HepG2 (cell line): ENCODE measurements around the gene CDC37L1. TPM values are rescaled to one million over a fixed set of nuclear protein-coding genes. Genes with fewer than 3 reads are reported as not detected.

Source experiments
- ESRRA ChIP-seq: sonication (generic); formaldehyde crosslinking; IDR thresholded peaks from 2 replicates; pipeline ENCODE4 v1.5.1; 2020; ENCODE audit warnings: mild to moderate bottlenecking, low read depth, missing genetic modification reagents
- FOSL2 ChIP-seq: sonication (generic); formaldehyde crosslinking; IDR thresholded peaks from 2 replicates; pipeline ENCODE4 v1.4.0; 2020; ENCODE audit warnings: missing genetic modification reagents
- FOXJ3 ChIP-seq: sonication (generic); formaldehyde crosslinking; IDR thresholded peaks from 2 replicates; pipeline ENCODE4 v1.4.0; 2020; ENCODE audit warnings: missing genetic modification reagents, mild to moderate bottlenecking, borderline replicate concordance
- HNF1A ChIP-seq, 2 experiments: sonication (generic) in 1 of 2; formaldehyde crosslinking in 1 of 2; IDR thresholded peaks; 2 replicates each; pipeline versions ENCODE4 v1.4.0 to v1.6.1; 2016 to 2020; ENCODE audit warnings: borderline replicate concordance in 1 of 2, low read depth in 1 of 2, mild to moderate bottlenecking in 1 of 2, missing genetic modification reagents in 1 of 2
- HOXA3 ChIP-seq: sonication (generic); formaldehyde crosslinking; IDR thresholded peaks from 2 replicates; pipeline ENCODE4 v1.5.0; 2020; ENCODE audit warnings: missing genetic modification reagents
- IRF2 ChIP-seq: IDR thresholded peaks from 2 replicates; pipeline ENCODE4 v1.6.1; 2018; ENCODE audit warnings: missing genetic modification reagents, missing compliant biosample characterization
- KMT2A ChIP-seq: sonication (generic); formaldehyde crosslinking; IDR thresholded peaks from 2 replicates; pipeline ENCODE4 v1.4.0; 2020; ENCODE audit warnings: missing genetic modification reagents
- MED1 ChIP-seq: sonication (generic); formaldehyde crosslinking; IDR thresholded peaks from 2 replicates; pipeline ENCODE4 v1.4.0; 2020; ENCODE audit warnings: missing genetic modification reagents
- SMC3 ChIP-seq: IDR thresholded peaks from 2 replicates; pipeline ENCODE4 v1.6.1; 2011; ENCODE audit warnings: low read length, improper control_type of control experiment
- SNAI1 ChIP-seq: sonication (generic); formaldehyde crosslinking; IDR thresholded peaks from 2 replicates; pipeline ENCODE4 v1.5.0; 2020; ENCODE audit warnings: mild to moderate bottlenecking, missing genetic modification reagents, borderline replicate concordance
- TBL1XR1 ChIP-seq: fragments of 150-350 bp; IDR thresholded peaks from 2 replicates; pipeline ENCODE4 v1.6.1; 2014; ENCODE audit warnings: borderline replicate concordance, low read length; ENCODE audit not compliant: partially characterized antibody
- YEATS4 ChIP-seq: sonication (generic); formaldehyde crosslinking; IDR thresholded peaks from 2 replicates; pipeline ENCODE4 v1.4.0; 2020; ENCODE audit warnings: missing genetic modification reagents, borderline replicate concordance
- ZFP1 ChIP-seq: IDR thresholded peaks from 2 replicates; pipeline ENCODE4 v1.6.1; 2016
- ZKSCAN8 ChIP-seq: IDR thresholded peaks from 2 replicates; pipeline ENCODE4 v1.6.1; 2016; ENCODE audit warnings: borderline replicate concordance, missing genetic modification reagents, missing compliant biosample characterization
- ZNF180 ChIP-seq: sonication (generic); formaldehyde crosslinking; IDR thresholded peaks from 2 replicates; pipeline ENCODE4 v1.4.0; 2020; ENCODE audit warnings: low read depth, missing genetic modification reagents, borderline replicate concordance
- ZNF280B ChIP-seq: sonication (generic); formaldehyde crosslinking; IDR thresholded peaks from 2 replicates; pipeline ENCODE4 v1.5.0; 2020; ENCODE audit warnings: missing genetic modification reagents, mild to moderate bottlenecking, borderline replicate concordance
- ZNF331 ChIP-seq: sonication (generic); formaldehyde crosslinking; IDR thresholded peaks from 2 replicates; pipeline ENCODE4 v1.4.0; 2020; ENCODE audit warnings: missing genetic modification reagents
- ZNF367 ChIP-seq: sonication (generic); formaldehyde crosslinking; IDR thresholded peaks from 2 replicates; pipeline ENCODE4 v1.4.0; 2020; ENCODE audit warnings: missing genetic modification reagents, borderline replicate concordance
- ZNF510 ChIP-seq: sonication (generic); formaldehyde crosslinking; IDR thresholded peaks from 2 replicates; pipeline ENCODE4 v1.4.0; 2020; ENCODE audit warnings: low read depth, mild to moderate bottlenecking, missing genetic modification reagents
- ZNF672 ChIP-seq: sonication (generic); formaldehyde crosslinking; IDR thresholded peaks from 2 replicates; pipeline ENCODE4 v1.8.1; 2022; ENCODE audit warnings: missing genetic modification reagents
- ZNF75D ChIP-seq: sonication (generic); formaldehyde crosslinking; IDR thresholded peaks from 2 replicates; pipeline ENCODE4 v1.8.1; 2023; ENCODE audit warnings: missing genetic modification reagents, mild to moderate bottlenecking, borderline replicate concordance
- ZSCAN29 ChIP-seq: sonication (generic); formaldehyde crosslinking; conservative IDR thresholded peaks from 2 replicates; pipeline ENCODE4 v1.4.0; 2020; ENCODE audit warnings: mild to moderate bottlenecking, missing genetic modification reagents
- polyA plus RNA-seq, 8 experiments: library from polyadenylated mRNA; depleted of rRNA in 3 of 8; stranded (reverse) in 7 of 8; unstranded in 1 of 8; fragments of >200 nt; fragmentation: Illumina TruSeq in 4 of 8; extraction: Trizol in 4 of 8; gene quantifications; 2 replicates each; pipeline versions ENCODE4 v1.2.1 to v1.2.3, GENCODE V29; 2011 to 2016; ENCODE audit warnings: low read depth in 4 of 8, missing spikeins in 1 of 8, mixed read lengths in 1 of 8; ENCODE audit not compliant: insufficient read depth in 1 of 8
- total RNA-seq, 5 experiments: library from RNA; depleted of rRNA; stranded (reverse); fragments of >200 nt; fragmentation: Illumina TruSeq; extraction: Trizol; gene quantifications; 2 replicates each; pipeline ENCODE4 v1.2.3, GENCODE V29; 2016; ENCODE audit warnings: low read depth in 1 of 5
- TF ChIP-seq, protein P1 (sequence below): sonication (generic); formaldehyde crosslinking; IDR thresholded peaks from 2 replicates; pipeline ENCODE4 v1.8.0; 2022; ENCODE audit warnings: missing genetic modification reagents, mild to moderate bottlenecking, moderate library complexity, borderline replicate concordance

Gene CDC37L1
- total and polyA plus RNA-seq, 2 of the 13 experiments (the other 11 are each of a cell fraction or from before 2014, with no cell fraction given) = 5.5 to 17.0 TPM

DNA sequence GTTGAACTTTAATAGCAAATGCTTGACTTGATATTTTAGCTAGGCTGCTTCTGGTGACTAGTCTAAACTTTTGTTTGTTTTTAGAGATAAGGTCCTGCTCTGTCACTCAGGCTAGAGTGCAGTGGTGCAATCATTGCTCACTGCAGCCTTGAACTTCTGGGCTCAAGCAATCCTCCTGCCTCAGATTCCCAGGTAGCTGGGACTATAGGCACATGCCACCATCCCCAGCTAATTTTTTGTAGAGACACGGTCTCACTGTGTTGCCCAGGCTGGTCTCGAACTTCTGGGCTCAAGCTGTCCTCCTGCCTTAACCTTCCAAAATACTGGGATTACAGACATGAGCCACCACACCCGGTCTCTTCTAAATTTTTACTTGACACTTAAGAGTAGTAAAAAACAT is 20.7 kb downstream of the CDC37L1 start (continued):
- TF ChIP-seq HNF1A (IDR thresholded peaks at IDR 0.05; ENCODE audit: low read depth) (0 out of 2 replicates have a peak, but pooled peaks have one; percentile 43), HNF1A (CRISPR knock-in tag; IDR thresholded peaks at IDR 0.05; ENCODE audit: borderline replicate concordance) (peak; percentile 48; the same call in 1 of the 2 replicates), ZKSCAN8 (CRISPR knock-in tag) (peak; percentile 46; the same call in 1 of the 2 replicates), ZNF75D (no peak), YEATS4 (peak; percentile 50; the same call in 1 of the 2 replicates), SNAI1 (no peak), SMC3 (peak; percentile 22; the same call in 1 of the 2 replicates), ZNF672 (CRISPR knock-in tag) (peak; percentile 100), ZSCAN29 (CRISPR knock-in tag) (no peak), ZNF367 (CRISPR knock-in tag) (no peak), ESRRA (0 out of 2 replicates have a peak, but pooled peaks have one; percentile 36), HOXA3 (CRISPR knock-in tag) (peak; percentile 67; the same call in 1 of the 2 replicates), IRF2 (0 out of 2 replicates have a peak, but pooled peaks have one; percentile 50), ZNF180 (no peak), TBL1XR1 (peak; percentile 50), ZFP1 (peak; percentile 86; the same call in 1 of the 2 replicates), ZNF510 (CRISPR knock-in tag) (no peak), MED1 (CRISPR knock-in tag) (peak; percentile 78), FOXJ3 (CRISPR knock-in tag) (peak; percentile 57; the same call in 1 of the 2 replicates), ZNF331 (CRISPR knock-in tag) (peak; percentile 75; the same call in 1 of the 2 replicates), FOSL2 (peak; percentile 90), KMT2A (CRISPR knock-in tag) (peak; percentile 76; the same call in 1 of the 2 replicates), ZNF280B (CRISPR knock-in tag) (no peak)
- TF ChIP-seq, protein P1, sequence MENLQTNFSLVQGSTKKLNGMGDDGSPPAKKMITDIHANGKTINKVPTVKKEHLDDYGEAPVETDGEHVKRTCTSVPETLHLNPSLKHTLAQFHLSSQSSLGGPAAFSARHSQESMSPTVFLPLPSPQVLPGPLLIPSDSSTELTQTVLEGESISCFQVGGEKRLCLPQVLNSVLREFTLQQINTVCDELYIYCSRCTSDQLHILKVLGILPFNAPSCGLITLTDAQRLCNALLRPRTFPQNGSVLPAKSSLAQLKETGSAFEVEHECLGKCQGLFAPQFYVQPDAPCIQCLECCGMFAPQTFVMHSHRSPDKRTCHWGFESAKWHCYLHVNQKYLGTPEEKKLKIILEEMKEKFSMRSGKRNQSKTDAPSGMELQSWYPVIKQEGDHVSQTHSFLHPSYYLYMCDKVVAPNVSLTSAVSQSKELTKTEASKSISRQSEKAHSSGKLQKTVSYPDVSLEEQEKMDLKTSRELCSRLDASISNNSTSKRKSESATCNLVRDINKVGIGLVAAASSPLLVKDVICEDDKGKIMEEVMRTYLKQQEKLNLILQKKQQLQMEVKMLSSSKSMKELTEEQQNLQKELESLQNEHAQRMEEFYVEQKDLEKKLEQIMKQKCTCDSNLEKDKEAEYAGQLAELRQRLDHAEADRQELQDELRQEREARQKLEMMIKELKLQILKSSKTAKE (CRISPR knock-in tag) = no peak; the same call in 1 of the 2 replicates
